ENCODE data around the gene PRSS12. TPM values are rescaled to one million over a fixed set of nuclear protein-coding genes. Genes with fewer than 3 reads are reported as not detected.

Gene PRSS12
- total RNA-seq, 2 experiments from 2014 or later: not detected

- no peak for DNase-seq (ENCODE audit: low spot score)
- H4K20me1 ChIP-seq (ENCODE audit: insufficient read depth, low read length): no peaks in the 10 kb centered on the region
- BruUV-seq (replicated peaks): no TSS peak
- no peaks in the 10 kb centered on the region for H3K4me1 ChIP-seq (ENCODE audit: insufficient read depth, low read length, poor library complexity, severe bottlenecking)
- no peaks in the 10 kb centered on the region for H3K79me2 ChIP-seq (ENCODE audit: insufficient read depth, low read depth, low read length)
- no peaks in the 10 kb centered on the region for H3K36me3 ChIP-seq (ENCODE audit: insufficient read depth, low read length)
- ChIA-PET CTCF (ENCODE audit: unreplicated experiment) (no interaction called here), POLR2A (no interaction called here)
- H3K9me2 ChIP-seq (ENCODE audit: insufficient read depth, low read length): no peaks in the 10 kb centered on the region
- H2AFZ ChIP-seq (ENCODE audit: low read length): no peak overlapping the region
- intact Hi-C loops (cut with micrococcal nuclease; ENCODE audit: unreplicated experiment): no loop called here
- H3K9me3 ChIP-seq (ENCODE audit: low read length): no peaks in the 10 kb centered on the region
- H3K4me2 ChIP-seq (ENCODE audit: low read length): no peak overlapping the region
- H3K27ac ChIP-seq (ENCODE audit: low read depth, low read length, poor library complexity, severe bottlenecking): no peak overlapping the region
- no peak for TF ChIP-seq CTCF (conservative IDR thresholded peaks at IDR 0.05; ENCODE audit: low read length)
- no peak for TF ChIP-seq EZH2phosphoT487 (IDR thresholded peaks at IDR 0.05; ENCODE audit: borderline replicate concordance, low read depth, low read length)
- H3K4me3 ChIP-seq (ENCODE audit: low read depth, low read length, poor library complexity, severe bottlenecking): no peak overlapping the region
These were observed 15.1 kb upstream of the PRSS12 start for GRCh38 chr4:118367872-118368271.

- Histone ChIP-seq H2AFZ (ENCODE audit: low read length) (no peak overlapping the region), H3K27ac (ENCODE audit: low read depth, low read length, poor library complexity, severe bottlenecking) (no peak overlapping the region), H3K36me3 (ENCODE audit: insufficient read depth, low read length) (no peaks in the 10 kb centered on the region), H3K4me1 (ENCODE audit: insufficient read depth, low read length, poor library complexity, severe bottlenecking) (no peaks in the 10 kb centered on the region), H4K20me1 (ENCODE audit: insufficient read depth, low read length) (no peaks in the 10 kb centered on the region), H3K4me3 (ENCODE audit: low read depth, low read length, poor library complexity, severe bottlenecking) (no peak overlapping the region), H3K4me2 (ENCODE audit: low read length) (no peak overlapping the region), H3K9me2 (ENCODE audit: insufficient read depth, low read length) (no peaks in the 10 kb centered on the region), H3K79me2 (ENCODE audit: insufficient read depth, low read depth, low read length) (no peaks in the 10 kb centered on the region), H3K9me3 (ENCODE audit: low read length) (no peaks in the 10 kb centered on the region)
- BruUV-seq (replicated peaks): no TSS peak
- TF ChIP-seq CTCF (conservative IDR thresholded peaks at IDR 0.05; ENCODE audit: low read length) (no peak), EZH2phosphoT487 (IDR thresholded peaks at IDR 0.05; ENCODE audit: borderline replicate concordance, low read depth, low read length) (no peak)
- ChIA-PET POLR2A (no interaction called here), CTCF (ENCODE audit: unreplicated experiment) (interaction anchor here (0.6 kb wide), 1 partner anchor 798 kb away, joined by 3 read pairs; no protein-coding TSS in a partner anchor)
- DNase-seq (ENCODE audit: low spot score): no peak
- intact Hi-C loops (cut with micrococcal nuclease; ENCODE audit: unreplicated experiment): no loop called here
These were observed 14.6 kb upstream of the PRSS12 start for GRCh38 chr4:118367361-118367760.

- H3K79me2 ChIP-seq (ENCODE audit: insufficient read depth, low read depth, low read length): no peaks in the 10 kb centered on the region
- DNase-seq (ENCODE audit: low spot score): no peak
- intact Hi-C loops (cut with micrococcal nuclease; ENCODE audit: unreplicated experiment): no loop called here
- ChIA-PET CTCF (ENCODE audit: unreplicated experiment) (no interaction called here), POLR2A (interaction anchor here (1.5 kb wide), 1 partner anchor 12 kb away, joined by 3 read pairs; no protein-coding TSS in a partner anchor)
- no peaks in the 10 kb centered on the region for H3K9me2 ChIP-seq (ENCODE audit: insufficient read depth, low read length)
- H3K4me1 ChIP-seq (ENCODE audit: insufficient read depth, low read length, poor library complexity, severe bottlenecking): no peaks in the 10 kb centered on the region
- no peak overlapping the region for H2AFZ ChIP-seq (ENCODE audit: low read length)
- no peak overlapping the region for H3K27ac ChIP-seq (ENCODE audit: low read depth, low read length, poor library complexity, severe bottlenecking)
- no TSS peak for BruUV-seq (replicated peaks)
- TF ChIP-seq CTCF (conservative IDR thresholded peaks at IDR 0.05; ENCODE audit: low read length) (no peak), EZH2phosphoT487 (IDR thresholded peaks at IDR 0.05; ENCODE audit: borderline replicate concordance, low read depth, low read length) (no peak)
- no peaks in the 10 kb centered on the region for H3K9me3 ChIP-seq (ENCODE audit: low read length)
- no peak overlapping the region for H3K4me3 ChIP-seq (ENCODE audit: low read depth, low read length, poor library complexity, severe bottlenecking)
- no peak overlapping the region for H3K4me2 ChIP-seq (ENCODE audit: low read length)
- no peaks in the 10 kb centered on the region for H3K36me3 ChIP-seq (ENCODE audit: insufficient read depth, low read length)
- H4K20me1 ChIP-seq (ENCODE audit: insufficient read depth, low read length): no peaks in the 10 kb centered on the region
These were observed 10.4 kb upstream of the PRSS12 start for GRCh38 chr4:118363166-118363565.
